Central memory CD8-positive, alpha-beta T cell (primary cell): ENCODE data around the gene MRPS23.

Experiments used
- ATAC-seq: fragments of 150-1000 bp; cut with Tn5 transposase; replicated peaks from 2 replicates; pipeline ENCODE4 v1.10.0; 2022; ENCODE audit warnings: mild to moderate bottlenecking, moderate FRiP score, moderate number of reproducible peaks; ENCODE audit not compliant: poor library complexity, severe bottlenecking; ENCODE audit errors: extremely low read depth
- DNase-seq, 2 donors: peaks; one replicate each; pipeline ENCODE4 v3.0.0; 2021; ENCODE audit warnings: low spot score in 2 of 2
- H3K27ac Mint-ChIP-seq: one replicate; pipeline ENCODE4 v1.8.0; 2022; ENCODE audit warnings: low read depth, mild to moderate bottlenecking, moderate library complexity, mixed read lengths
- H3K27me3 Mint-ChIP-seq: one replicate; pipeline ENCODE4 v1.8.0; 2022; ENCODE audit warnings: mixed read lengths
- H3K36me3 Mint-ChIP-seq: one replicate; pipeline ENCODE4 v1.8.0; 2022; ENCODE audit warnings: mild to moderate bottlenecking, moderate library complexity, mixed read lengths; ENCODE audit not compliant: insufficient read depth
- H3K4me1 Mint-ChIP-seq: one replicate; pipeline ENCODE4 v1.8.0; 2022; ENCODE audit warnings: mixed read lengths
- H3K4me3 Mint-ChIP-seq: one replicate; pipeline ENCODE4 v1.8.0; 2022; ENCODE audit warnings: mild to moderate bottlenecking, moderate library complexity, mixed read lengths
- H3K9me3 Mint-ChIP-seq: one replicate; pipeline ENCODE4 v1.8.0; 2022; ENCODE audit warnings: mixed read lengths

The MRPS23 gene

GRCh38 chr17:57834146-57834741, 15.6 kb downstream of the MRPS23 start:
- ATAC-seq (no peak), DNase-seq (no peak)
- no peak overlapping the region for H3K27ac Mint-ChIP-seq

GRCh38 chr17:57833179-57833939, 16.5 kb downstream of the MRPS23 start:
- DNase-seq (peak; percentile 26 to 41), ATAC-seq (peak; percentile 62)
- no peaks in the 10 kb centered on the region for H3K4me1 Mint-ChIP-seq
- H3K27me3 Mint-ChIP-seq: no peaks in the 10 kb centered on the region
- peaks cover 6% of the 10 kb centered on the region for H3K36me3 Mint-ChIP-seq
- no peak overlapping the region for H3K4me3 Mint-ChIP-seq
- H3K27ac Mint-ChIP-seq: no peak overlapping the region
- H3K9me3 Mint-ChIP-seq: no peaks in the 10 kb centered on the region

More at GRCh38 chr17:57834146-57834741, 15.6 kb downstream of the MRPS23 start:
- Mint-ChIP-seq H3K27me3 (no peaks in the 10 kb centered on the region), H3K9me3 (no peaks in the 10 kb centered on the region), H3K4me3 (no peak overlapping the region), H3K36me3 (peaks cover 13% of the 10 kb centered on the region), H3K4me1 (no peaks in the 10 kb centered on the region)

- no peaks in the 10 kb centered on the region for H3K9me3 Mint-ChIP-seq
- no peaks in the 10 kb centered on the region for H3K27me3 Mint-ChIP-seq
- no peak overlapping the region for H3K27ac Mint-ChIP-seq
- DNase-seq: no peak
- no peak overlapping the region for H3K4me3 Mint-ChIP-seq
- no peaks in the 10 kb centered on the region for H3K4me1 Mint-ChIP-seq
- no peak for ATAC-seq
- peaks cover 3% of the 10 kb centered on the region for H3K36me3 Mint-ChIP-seq
Observed at GRCh38 chr17:57832314-57833178, 17.3 kb downstream of the MRPS23 start.

- no peaks in the 10 kb centered on the region for H3K9me3 Mint-ChIP-seq
- no peak overlapping the region for H3K4me3 Mint-ChIP-seq
- ATAC-seq (no peak), DNase-seq (no peak)
- H3K4me1 Mint-ChIP-seq: no peaks in the 10 kb centered on the region
- H3K27ac Mint-ChIP-seq: no peak overlapping the region
- H3K36me3 Mint-ChIP-seq: no peaks in the 10 kb centered on the region
- no peaks in the 10 kb centered on the region for H3K27me3 Mint-ChIP-seq
Observed at GRCh38 chr17:57830880-57831279, 19.0 kb downstream of the MRPS23 start.

GRCh38 chr17:57823469-57824401, 26.1 kb downstream of the MRPS23 start:
- H3K27ac Mint-ChIP-seq: no peak overlapping the region
- no peak for ATAC-seq
- H3K4me1 Mint-ChIP-seq: no peaks in the 10 kb centered on the region
- no peak overlapping the region for H3K4me3 Mint-ChIP-seq
- no peaks in the 10 kb centered on the region for H3K9me3 Mint-ChIP-seq
- no peaks in the 10 kb centered on the region for H3K36me3 Mint-ChIP-seq
- H3K27me3 Mint-ChIP-seq: no peaks in the 10 kb centered on the region
- no peak for DNase-seq

- DNase-seq: no peak
- Mint-ChIP-seq H3K36me3 (no peaks in the 10 kb centered on the region), H3K27ac (no peak overlapping the region), H3K27me3 (peaks cover 38% of the 10 kb centered on the region), H3K4me3 (no peak overlapping the region), H3K9me3 (no peaks in the 10 kb centered on the region), H3K4me1 (no peaks in the 10 kb centered on the region)
- ATAC-seq: no peak
Observed at GRCh38 chr17:57819867-57820266, 30.0 kb downstream of the MRPS23 start.

- Mint-ChIP-seq H3K4me3 (no peak overlapping the region), H3K27me3 (peaks cover 43% of the 10 kb centered on the region), H3K36me3 (no peaks in the 10 kb centered on the region), H3K4me1 (no peaks in the 10 kb centered on the region), H3K9me3 (no peaks in the 10 kb centered on the region), H3K27ac (no peak overlapping the region)
- ATAC-seq (no peak), DNase-seq (no peak)
Observed at GRCh38 chr17:57819285-57819684, 30.6 kb downstream of the MRPS23 start.

GRCh38 chr17:57818066-57818465, 31.8 kb downstream of the MRPS23 start:
- no peak for DNase-seq
- H3K4me1 Mint-ChIP-seq: no peaks in the 10 kb centered on the region
- H3K36me3 Mint-ChIP-seq: no peaks in the 10 kb centered on the region
- ATAC-seq: no peak
- no peak overlapping the region for H3K27ac Mint-ChIP-seq
- no peaks in the 10 kb centered on the region for H3K9me3 Mint-ChIP-seq
- peaks cover 52% of the 10 kb centered on the region for H3K27me3 Mint-ChIP-seq
- H3K4me3 Mint-ChIP-seq: no peak overlapping the region

- Mint-ChIP-seq H3K36me3 (no peaks in the 10 kb centered on the region), H3K27me3 (peaks cover 52% of the 10 kb centered on the region), H3K9me3 (no peaks in the 10 kb centered on the region), H3K27ac (no peak overlapping the region), H3K4me1 (no peaks in the 10 kb centered on the region), H3K4me3 (no peak overlapping the region)
- ATAC-seq (no peak), DNase-seq (no peak)
Observed at GRCh38 chr17:57817299-57817698, 32.5 kb downstream of the MRPS23 start.

GRCh38 chr17:57814421-57814820, 35.4 kb downstream of the MRPS23 start:
- no peak for DNase-seq
- H3K27ac Mint-ChIP-seq: no peak overlapping the region
- ATAC-seq: no peak
- no peaks in the 10 kb centered on the region for H3K36me3 Mint-ChIP-seq
- H3K27me3 Mint-ChIP-seq: peaks cover 80% of the 10 kb centered on the region
- no peaks in the 10 kb centered on the region for H3K9me3 Mint-ChIP-seq
- H3K4me1 Mint-ChIP-seq: no peaks in the 10 kb centered on the region
- no peak overlapping the region for H3K4me3 Mint-ChIP-seq

GRCh38 chr17:57811638-57812280, 38.1 kb downstream of the MRPS23 start:
- Mint-ChIP-seq H3K36me3 (no peaks in the 10 kb centered on the region), H3K4me1 (no peaks in the 10 kb centered on the region), H3K27me3 (peaks cover 86% of the 10 kb centered on the region), H3K4me3 (no peak overlapping the region), H3K27ac (no peak overlapping the region), H3K9me3 (no peaks in the 10 kb centered on the region)
- ATAC-seq: no peak
- DNase-seq: no peak
